Tongue (tissue), 2 donors: ENCODE results near the gene GRIA3. TPM values are rescaled to one million over a fixed set of nuclear protein-coding genes. Genes with fewer than 3 reads are reported as not detected.
"Not testable (repeated sequence)": the region's sequence is repeated elsewhere in the genome, so short reads cannot be mapped to it uniquely, and the experiment has no call there.

ENCODE experiments used
- DNase-seq: peaks from one replicate; pipeline ENCODE4 v3.0.0-alpha.2; 2015
- total RNA-seq: library from RNA; depleted of rRNA; stranded (reverse); fragments of >200 nt; gene quantifications from one replicate; pipeline ENCODE4 v1.2.3, GENCODE V29; 2014

GRIA3 gene
- total RNA-seq, 1 donor from 2014 or later = 3.4 TPM

DNA sequence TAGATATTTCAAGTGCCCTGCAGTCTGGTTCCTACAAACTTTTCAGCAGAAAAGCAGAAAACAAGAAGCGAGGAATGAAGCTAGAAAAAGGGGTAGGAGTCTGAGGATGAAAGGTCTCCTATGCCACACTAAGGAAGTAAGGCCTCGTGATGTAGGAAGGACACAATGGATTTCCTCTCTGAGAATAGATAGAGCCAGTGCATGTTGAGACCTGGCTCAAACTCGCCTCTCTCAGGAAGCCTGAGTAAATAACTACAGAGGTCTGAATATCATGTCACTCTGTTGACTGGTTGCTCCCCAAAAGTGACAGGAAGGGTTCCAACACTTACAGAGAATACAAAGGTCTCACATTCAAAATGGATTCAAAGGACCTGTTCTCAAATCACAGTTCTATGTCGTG, 93.3 kb downstream of the GRIA3 start:
- DNase-seq = no peak

DNA sequence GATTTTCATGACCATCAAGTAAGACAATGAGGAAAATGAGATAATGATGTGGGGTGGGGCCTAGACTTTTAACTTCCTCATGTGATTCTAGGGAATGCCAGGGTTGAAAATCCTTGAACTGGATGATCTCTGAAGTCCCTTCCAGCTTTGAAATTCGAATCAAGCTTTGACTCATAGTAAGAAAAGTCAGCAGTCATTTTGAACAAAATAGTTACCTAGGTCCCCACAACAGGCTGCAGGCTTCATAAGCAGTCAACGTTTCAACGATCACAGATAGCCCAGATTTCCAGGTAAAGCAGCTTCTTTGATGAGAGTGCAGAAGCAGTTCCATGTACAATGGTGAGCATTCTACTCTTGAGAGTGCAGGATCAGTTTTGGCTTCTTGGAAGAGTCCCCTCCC, 93.7 kb downstream of the GRIA3 start:
- no peak for DNase-seq

DNA sequence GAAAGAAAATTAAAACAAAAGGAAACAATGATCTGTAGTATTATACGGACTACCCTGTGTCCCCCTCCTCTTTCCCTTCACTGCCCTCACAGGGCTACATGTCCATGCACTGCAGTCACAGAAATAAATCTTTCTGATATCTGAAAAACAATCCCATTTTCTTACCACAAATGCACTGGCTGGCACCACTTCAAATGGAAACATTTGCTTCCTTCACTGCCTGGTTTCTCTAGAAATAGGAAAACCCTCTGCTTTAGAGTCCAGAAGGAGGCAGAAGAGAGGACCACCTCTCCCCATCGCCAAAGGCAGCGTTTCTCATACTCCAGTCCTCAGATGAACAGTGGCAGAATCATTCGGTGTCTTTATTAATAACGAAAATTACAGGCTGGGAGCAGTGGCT, 98.2 kb downstream of the GRIA3 start:
- DNase-seq = no peak

- not testable (repeated sequence) for DNase-seq
These were observed 99.3 kb downstream of the GRIA3 start for GRCh38 chrX:123283407-123283806.

GRCh38 chrX:123291623-123292022, 107.5 kb downstream of the GRIA3 start:
- no peak for DNase-seq

- DNase-seq = no peak
These were observed 113.9 kb downstream of the GRIA3 start for GRCh38 chrX:123298026-123298425.

- no peak for DNase-seq
These were observed 119.4 kb downstream of the GRIA3 start for GRCh38 chrX:123303429-123303828.

GRCh38 chrX:123308658-123309057, 124.6 kb downstream of the GRIA3 start:
- DNase-seq = no peak

DNA sequence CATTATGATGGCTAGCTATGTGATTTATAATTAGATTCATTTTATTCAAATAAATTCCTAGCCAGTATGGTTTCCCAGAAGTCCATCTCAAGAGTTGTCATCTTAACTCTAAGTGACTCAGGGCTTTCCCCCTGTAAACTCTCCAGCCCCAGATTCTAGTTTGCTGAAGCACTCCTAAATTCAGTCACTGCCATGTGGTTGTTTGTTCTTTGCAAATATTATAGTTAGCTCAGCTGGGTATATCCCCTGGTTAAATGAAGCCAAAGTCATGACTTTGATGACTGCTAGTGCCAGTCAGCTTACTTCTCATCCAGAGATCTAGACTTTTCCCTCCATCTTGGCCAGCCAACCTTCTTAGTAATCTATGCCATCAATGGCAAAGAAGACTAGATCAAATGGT, 126.0 kb downstream of the GRIA3 start:
- DNase-seq = no peak

- DNase-seq = no peak
These were observed 127.4 kb downstream of the GRIA3 start for GRCh38 chrX:123311486-123311885.

- DNase-seq = no peak
These were observed 129.4 kb downstream of the GRIA3 start for GRCh38 chrX:123313486-123313885.

- DNase-seq = no peak
These were observed 136.5 kb downstream of the GRIA3 start for GRCh38 chrX:123320622-123321021.

DNA sequence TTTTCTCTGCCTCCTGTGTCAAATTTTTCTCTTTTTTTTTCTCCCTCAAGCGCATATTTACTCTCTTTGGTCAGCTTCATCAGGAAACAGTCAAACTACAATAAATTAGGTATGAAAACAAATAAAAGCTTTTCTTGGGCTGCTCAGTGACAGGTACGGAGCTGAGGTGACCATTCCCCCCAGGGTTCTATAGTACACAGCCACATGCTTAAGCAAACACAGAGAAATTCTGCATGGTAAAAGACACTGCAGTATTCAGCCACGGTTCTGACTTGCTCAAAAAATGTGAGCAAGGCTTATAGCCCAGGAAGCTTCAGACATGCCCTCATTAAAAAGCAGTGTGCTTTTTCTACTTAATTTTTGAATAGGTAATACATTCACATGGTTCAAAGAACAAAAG, 138.5 kb downstream of the GRIA3 start:
- no peak for DNase-seq

DNA sequence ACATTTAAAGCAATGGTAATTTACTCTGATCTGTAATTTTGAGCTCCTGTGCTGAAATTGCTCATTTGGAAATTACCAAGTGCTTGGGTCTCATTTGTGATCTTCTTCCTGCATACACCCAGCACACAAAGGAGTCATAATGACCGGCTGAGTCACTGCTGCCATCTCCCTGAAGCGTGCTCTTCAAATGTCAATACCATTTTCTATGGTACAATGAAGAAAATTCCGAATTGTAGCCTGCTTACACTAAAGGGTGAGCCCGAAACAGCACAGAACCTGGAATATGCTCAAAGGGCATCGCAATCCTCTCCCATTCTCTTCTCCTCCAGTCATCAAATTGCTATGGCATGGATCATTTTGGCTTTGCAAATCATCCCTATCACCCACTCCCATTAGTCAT, 140.5 kb downstream of the GRIA3 start:
- DNase-seq = no peak

- no peak for DNase-seq
These were observed 146.3 kb downstream of the GRIA3 start for GRCh38 chrX:123330229-123330942.

DNA sequence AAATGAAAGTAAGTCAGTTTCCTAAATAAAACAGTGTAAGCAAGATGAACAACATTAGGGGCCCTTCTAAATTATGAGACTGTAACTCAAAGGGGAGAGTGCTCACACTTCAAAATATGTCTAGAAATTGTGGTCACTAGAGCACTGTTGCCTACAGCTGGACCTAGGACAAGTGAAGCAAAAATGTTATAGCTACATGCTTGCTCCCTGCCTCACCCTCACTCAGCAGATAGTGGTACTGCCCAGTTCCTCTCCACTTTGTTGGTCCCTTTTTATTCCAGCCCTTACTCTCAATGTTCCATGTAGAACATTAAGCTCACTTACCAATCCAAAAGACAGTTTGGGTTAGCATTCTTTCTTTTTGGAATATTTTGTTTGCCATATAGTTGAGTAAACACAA, 147.3 kb downstream of the GRIA3 start:
- no peak for DNase-seq

GRCh38 chrX:123331859-123332258, 147.8 kb downstream of the GRIA3 start:
- DNase-seq = no peak

DNA sequence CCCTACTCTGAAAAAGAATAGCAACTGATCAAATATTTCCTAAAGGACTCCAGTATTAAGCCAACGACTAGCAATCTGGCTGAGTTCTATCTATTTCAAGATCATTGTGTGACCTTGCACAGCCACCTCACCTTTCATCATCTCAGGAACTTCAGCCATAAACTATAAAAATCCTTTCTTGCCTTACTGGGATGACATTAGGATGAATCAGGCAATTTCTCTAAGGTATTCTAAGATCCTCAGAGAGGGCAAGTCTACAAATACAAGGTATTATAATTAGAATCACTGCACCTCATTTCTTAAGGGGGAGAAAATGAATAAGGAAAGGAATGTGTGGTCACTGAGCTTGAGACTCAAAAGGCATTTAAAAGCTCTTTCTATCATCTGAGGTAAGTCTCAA, 152.6 kb downstream of the GRIA3 start:
- no peak for DNase-seq

DNA sequence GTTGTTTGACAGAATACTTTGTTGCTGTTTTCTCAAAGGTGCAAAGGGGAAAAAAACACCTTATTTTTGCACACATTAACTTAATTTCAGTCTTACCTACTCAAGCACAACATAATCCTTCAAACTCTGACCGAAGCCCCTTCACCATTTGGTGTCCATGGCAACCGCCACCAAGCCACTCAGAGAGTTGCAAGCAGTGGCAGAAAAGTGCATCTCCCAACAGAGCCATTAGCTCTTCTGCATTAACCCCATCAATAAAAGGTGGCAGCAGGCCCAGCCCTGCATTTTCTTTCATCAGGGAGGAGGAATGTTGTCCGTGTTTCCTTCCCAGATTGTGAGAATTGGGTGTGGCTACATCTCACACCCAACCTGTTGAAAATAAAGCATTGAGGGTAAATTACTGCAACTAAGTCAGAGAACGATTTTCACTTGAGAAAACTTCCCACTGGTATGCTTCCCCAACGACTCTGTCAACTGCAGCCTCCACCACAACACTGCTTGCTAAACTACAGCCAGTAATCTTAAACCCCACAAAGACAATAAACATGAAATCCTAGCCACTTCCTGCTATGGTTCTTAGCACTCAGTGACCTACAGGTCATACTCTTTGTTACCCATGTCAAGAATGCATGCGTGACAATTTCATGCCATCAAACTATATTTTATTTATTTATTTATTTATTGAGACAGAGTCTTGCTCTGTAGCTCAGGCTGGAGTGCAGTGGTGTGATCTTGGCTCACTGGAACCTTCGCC, 154.0 kb downstream of the GRIA3 start:
- no peak for DNase-seq

DNA sequence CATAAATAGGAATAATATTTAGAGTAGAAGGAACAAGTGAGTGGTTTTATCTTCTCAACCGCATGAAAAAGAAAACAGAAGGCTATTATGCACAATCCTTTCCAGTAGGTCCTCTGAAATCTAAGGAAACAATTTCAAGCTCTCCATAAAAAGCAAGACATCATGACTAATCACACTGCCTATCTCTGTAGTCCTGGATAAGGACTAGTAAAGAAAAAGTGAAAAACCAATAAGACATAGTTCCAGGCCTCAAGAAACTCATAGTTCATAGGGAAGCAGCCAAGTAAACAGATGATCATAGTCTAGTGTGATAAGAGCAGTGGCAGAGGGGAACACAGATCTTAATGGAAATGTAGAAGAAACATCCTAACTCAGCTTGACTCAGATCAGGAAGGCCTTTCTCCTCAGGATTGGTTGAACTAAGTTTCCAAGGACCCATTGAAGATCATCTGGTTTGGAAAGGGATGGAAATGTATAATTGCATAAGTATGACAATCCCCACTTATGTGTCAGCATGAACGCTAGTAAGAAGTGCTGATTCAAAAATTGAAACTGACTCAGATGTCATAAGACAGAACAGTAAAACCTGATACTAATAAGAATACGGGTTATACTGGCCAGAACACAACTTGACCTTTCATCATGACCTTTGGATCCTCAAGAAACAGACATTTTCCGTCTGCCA, 155.3 kb downstream of the GRIA3 start:
- DNase-seq = no peak

GRCh38 chrX:123340696-123341095, 156.6 kb downstream of the GRIA3 start:
- DNase-seq = no peak

GRCh38 chrX:123348468-123348867, 164.4 kb downstream of the GRIA3 start:
- DNase-seq = no peak

- no peak for DNase-seq
These were observed 166.1 kb downstream of the GRIA3 start for GRCh38 chrX:123350226-123350625.
